ENCODE results near the gene SNRNP40. TPM values are rescaled to one million over a fixed set of nuclear protein-coding genes. Genes with fewer than 3 reads are reported as not detected.

Gene SNRNP40
- total RNA-seq, 1 donor from 2014 or later = 32.3 TPM

GRCh38 chr1:31238986-31239613, 57.5 kb downstream of the SNRNP40 start:
- H3K4me3 Mint-ChIP-seq (ENCODE audit: unreplicated experiment) = peak overlapping the region; percentile 77
- H3K36me3 Mint-ChIP-seq (ENCODE audit: low read depth) = no peaks in the 10 kb centered on the region
- peaks cover 12% of the 10 kb centered on the region for H3K4me1 Mint-ChIP-seq (ENCODE audit: low read depth)
- H3K27me3 Mint-ChIP-seq (ENCODE audit: low read depth) = peaks cover 22% of the 10 kb centered on the region
- H3K27ac Mint-ChIP-seq (ENCODE audit: unreplicated experiment) = no peak overlapping the region
- peak; percentile 84 for DNase-seq (ENCODE audit: low spot score)
- TF ChIP-seq CTCF (IDR thresholded peaks at IDR 0.05) = no peak
- no peaks in the 10 kb centered on the region for H3K9me3 Mint-ChIP-seq (ENCODE audit: low read depth)

GRCh38 chr1:31238612-31238985, 58.0 kb downstream of the SNRNP40 start:
- peak overlapping the region; percentile 77 for H3K4me3 Mint-ChIP-seq (ENCODE audit: unreplicated experiment)
- H3K9me3 Mint-ChIP-seq (ENCODE audit: low read depth) = no peaks in the 10 kb centered on the region
- H3K36me3 Mint-ChIP-seq (ENCODE audit: low read depth) = no peaks in the 10 kb centered on the region
- no peak for DNase-seq (ENCODE audit: low spot score)
- H3K27me3 Mint-ChIP-seq (ENCODE audit: low read depth) = peaks cover 22% of the 10 kb centered on the region
- peaks cover 12% of the 10 kb centered on the region for H3K4me1 Mint-ChIP-seq (ENCODE audit: low read depth)
- H3K27ac Mint-ChIP-seq (ENCODE audit: unreplicated experiment) = no peak overlapping the region
- TF ChIP-seq CTCF (IDR thresholded peaks at IDR 0.05) = no peak

- H3K27me3 Mint-ChIP-seq (ENCODE audit: low read depth) = peaks cover 13% of the 10 kb centered on the region
- H3K27ac Mint-ChIP-seq (ENCODE audit: unreplicated experiment) = no peak overlapping the region
- H3K9me3 Mint-ChIP-seq (ENCODE audit: low read depth) = no peaks in the 10 kb centered on the region
- no peak for DNase-seq (ENCODE audit: low spot score)
- peaks cover 7% of the 10 kb centered on the region for H3K4me1 Mint-ChIP-seq (ENCODE audit: low read depth)
- H3K36me3 Mint-ChIP-seq (ENCODE audit: low read depth) = no peaks in the 10 kb centered on the region
- no peak for TF ChIP-seq CTCF (IDR thresholded peaks at IDR 0.05)
- H3K4me3 Mint-ChIP-seq (ENCODE audit: unreplicated experiment) = no peak overlapping the region
Observed at GRCh38 chr1:31234870-31235269, 61.7 kb downstream of the SNRNP40 start.

- H3K4me3 Mint-ChIP-seq (ENCODE audit: unreplicated experiment) = no peak overlapping the region
- H3K36me3 Mint-ChIP-seq (ENCODE audit: low read depth) = no peaks in the 10 kb centered on the region
- DNase-seq (ENCODE audit: low spot score) = peak; percentile 39
- peaks cover 7% of the 10 kb centered on the region for H3K4me1 Mint-ChIP-seq (ENCODE audit: low read depth)
- peaks cover 13% of the 10 kb centered on the region for H3K27me3 Mint-ChIP-seq (ENCODE audit: low read depth)
- no peaks in the 10 kb centered on the region for H3K9me3 Mint-ChIP-seq (ENCODE audit: low read depth)
- no peak for TF ChIP-seq CTCF (IDR thresholded peaks at IDR 0.05)
- no peak overlapping the region for H3K27ac Mint-ChIP-seq (ENCODE audit: unreplicated experiment)
Observed at GRCh38 chr1:31234123-31234708, 62.4 kb downstream of the SNRNP40 start.

- TF ChIP-seq CTCF (IDR thresholded peaks at IDR 0.05) = no peak
- no peak for DNase-seq (ENCODE audit: low spot score)
- H3K9me3 Mint-ChIP-seq (ENCODE audit: low read depth) = no peaks in the 10 kb centered on the region
- no peak overlapping the region for H3K27ac Mint-ChIP-seq (ENCODE audit: unreplicated experiment)
- H3K4me1 Mint-ChIP-seq (ENCODE audit: low read depth) = no peaks in the 10 kb centered on the region
- H3K36me3 Mint-ChIP-seq (ENCODE audit: low read depth) = no peaks in the 10 kb centered on the region
- H3K27me3 Mint-ChIP-seq (ENCODE audit: low read depth) = peaks cover 8% of the 10 kb centered on the region
- H3K4me3 Mint-ChIP-seq (ENCODE audit: unreplicated experiment) = no peak overlapping the region
Observed at GRCh38 chr1:31232689-31233088, 63.9 kb downstream of the SNRNP40 start.
